HFFc6 (cell line): ENCODE data around the gene PPHLN1. TPM values are rescaled to one million over a fixed set of nuclear protein-coding genes. Genes with fewer than 3 reads are reported as not detected.

Source experiments
- DNase-seq: peaks from one replicate; pipeline ENCODE4 v3.0.0-alpha.2; 2018
- H3K27ac Mint-ChIP-seq: 2 replicates; pipeline ENCODE4 v1.8.0; 2020; ENCODE audit warnings: mild to moderate bottlenecking, mixed read lengths
- H3K27me3 Mint-ChIP-seq: 2 replicates; pipeline ENCODE4 v1.8.0; 2021; ENCODE audit warnings: mild to moderate bottlenecking, moderate library complexity, mixed read lengths; ENCODE audit not compliant: insufficient read depth
- H3K36me3 Mint-ChIP-seq: 2 replicates; pipeline ENCODE4 v1.8.0; 2021; ENCODE audit warnings: low read depth, mixed read lengths
- H3K4me1 Mint-ChIP-seq: 2 replicates; pipeline ENCODE4 v1.8.0; 2020; ENCODE audit warnings: low read depth, mixed read lengths
- H3K4me3 Mint-ChIP-seq: 2 replicates; pipeline ENCODE4 v1.8.0; 2020; ENCODE audit warnings: mild to moderate bottlenecking, moderate library complexity, mixed read lengths
- H3K9me3 Mint-ChIP-seq: 2 replicates; pipeline ENCODE4 v1.8.0; 2020; ENCODE audit warnings: mild to moderate bottlenecking, mixed read lengths
- CTCF ChIP-seq: fragments of 200-600 bp; sonication (generic); IDR thresholded peaks from 2 replicates; pipeline ENCODE4 v1.5.0; 2021; ENCODE audit warnings: antibody characterized with exemption, mild to moderate bottlenecking
- total RNA-seq, 6 experiments: library from RNA; stranded (reverse); fragmentation: NEBNext Ultra II Directional; extraction: Animal tissue kit (Norgen Biotek cat#: 25700); gene quantifications; 2 replicates in 1 of 6; 3 replicates in 5 of 6; pipeline ENCODE4 v1.2.3, GENCODE V29; 2021

PPHLN1 gene
- total RNA-seq, 6 experiments from 2014 or later, result 60.5 to 68.6 (median 63.5) TPM

GRCh38 chr12:42440608-42441007 is 114.6 kb downstream of the PPHLN1 start:
- peaks cover 33% of the 10 kb centered on the region for H3K36me3 Mint-ChIP-seq

GRCh38 chr12:42442311-42442759 is 116.4 kb downstream of the PPHLN1 start:
- peaks cover 40% of the 10 kb centered on the region for H3K36me3 Mint-ChIP-seq
- TF ChIP-seq CTCF, result no peak
- H3K4me3 Mint-ChIP-seq, result no peak overlapping the region
- no peaks in the 10 kb centered on the region for H3K9me3 Mint-ChIP-seq
- no peak for DNase-seq
- no peak overlapping the region for H3K27ac Mint-ChIP-seq
- peaks cover 4% of the 10 kb centered on the region; the same call in 1 of the 2 replicates for H3K27me3 Mint-ChIP-seq
- no peaks in the 10 kb centered on the region; the same call in 1 of the 2 replicates for H3K4me1 Mint-ChIP-seq

More at GRCh38 chr12:42440608-42441007, 114.6 kb downstream of the PPHLN1 start:
- no peak for DNase-seq
- no peak overlapping the region for H3K27ac Mint-ChIP-seq
- no peaks in the 10 kb centered on the region for H3K9me3 Mint-ChIP-seq
- peaks cover 3% of the 10 kb centered on the region; the same call in 1 of the 2 replicates for H3K27me3 Mint-ChIP-seq
- no peak overlapping the region for H3K4me3 Mint-ChIP-seq
- H3K4me1 Mint-ChIP-seq, result no peaks in the 10 kb centered on the region
- TF ChIP-seq CTCF, result no peak

- Mint-ChIP-seq H3K4me3 (no peak overlapping the region), H3K36me3 (peaks cover 42% of the 10 kb centered on the region), H3K4me1 (no peaks in the 10 kb centered on the region; the same call in 1 of the 2 replicates), H3K27me3 (peaks cover 4% of the 10 kb centered on the region; the same call in 1 of the 2 replicates), H3K27ac (no peak overlapping the region), H3K9me3 (no peaks in the 10 kb centered on the region)
- TF ChIP-seq CTCF, result no peak
- DNase-seq, result no peak
These were observed 116.9 kb downstream of the PPHLN1 start for GRCh38 chr12:42442888-42443287.

- DNase-seq, result no peak
- Mint-ChIP-seq H3K27ac (no peak overlapping the region), H3K27me3 (peaks cover 4% of the 10 kb centered on the region; the same call in 1 of the 2 replicates), H3K36me3 (peaks cover 56% of the 10 kb centered on the region), H3K4me3 (no peak overlapping the region), H3K4me1 (no peaks in the 10 kb centered on the region; the same call in none of the 2 replicates), H3K9me3 (no peaks in the 10 kb centered on the region)
- no peak for TF ChIP-seq CTCF
These were observed 118.4 kb downstream of the PPHLN1 start for GRCh38 chr12:42444192-42444943.

- no peak for DNase-seq
- Mint-ChIP-seq H3K4me3 (no peak overlapping the region), H3K36me3 (peaks cover 58% of the 10 kb centered on the region), H3K27me3 (peaks cover 4% of the 10 kb centered on the region; the same call in 1 of the 2 replicates), H3K9me3 (no peaks in the 10 kb centered on the region), H3K27ac (no peak overlapping the region), H3K4me1 (peaks cover 7% of the 10 kb centered on the region)
- TF ChIP-seq CTCF, result no peak
These were observed 119.9 kb downstream of the PPHLN1 start for GRCh38 chr12:42445891-42446290.
